GM19372 (cell line): Measurements from ENCODE around the gene SERPINF2.
"Not testable (repeated sequence)": the region's sequence is repeated elsewhere in the genome, so short reads cannot be mapped to it uniquely, and the experiment has no call there.

Experiments used
- ATAC-seq: cut with Tn5 transposase; IDR thresholded peaks from one replicate; pipeline ENCODE4 v1.9.1; 2021; ENCODE audit warnings: mild to moderate bottlenecking, low read depth, moderate library complexity; ENCODE audit not compliant: unreplicated experiment

Gene SERPINF2

DNA sequence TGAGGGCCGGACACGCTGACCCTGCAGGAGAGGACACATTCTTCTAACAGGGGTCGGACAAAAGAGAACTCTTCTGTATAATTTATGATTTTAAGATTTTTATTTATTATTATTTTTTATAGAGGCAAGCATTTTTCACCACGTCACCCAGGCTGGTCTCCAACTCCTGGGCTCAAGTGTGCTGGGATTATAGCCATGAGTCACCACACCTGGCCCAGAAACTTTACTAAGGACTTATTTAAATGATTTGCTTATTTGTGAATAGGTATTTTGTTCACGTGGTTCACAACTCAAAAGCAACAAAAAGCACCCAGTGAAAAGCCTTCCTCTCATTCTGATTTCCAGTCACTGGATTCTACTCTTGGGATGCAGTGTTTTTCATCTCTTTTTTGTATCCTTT, 16.9 kb downstream of the SERPINF2 start:
- no peak for ATAC-seq

- ATAC-seq, result no peak
These were observed 19.7 kb downstream of the SERPINF2 start for GRCh38 chr17:1762233-1762900.

- no peak for ATAC-seq
These were observed 20.5 kb downstream of the SERPINF2 start for GRCh38 chr17:1762901-1763898.

GRCh38 chr17:1764284-1764683, 21.6 kb downstream of the SERPINF2 start:
- no peak for ATAC-seq

DNA sequence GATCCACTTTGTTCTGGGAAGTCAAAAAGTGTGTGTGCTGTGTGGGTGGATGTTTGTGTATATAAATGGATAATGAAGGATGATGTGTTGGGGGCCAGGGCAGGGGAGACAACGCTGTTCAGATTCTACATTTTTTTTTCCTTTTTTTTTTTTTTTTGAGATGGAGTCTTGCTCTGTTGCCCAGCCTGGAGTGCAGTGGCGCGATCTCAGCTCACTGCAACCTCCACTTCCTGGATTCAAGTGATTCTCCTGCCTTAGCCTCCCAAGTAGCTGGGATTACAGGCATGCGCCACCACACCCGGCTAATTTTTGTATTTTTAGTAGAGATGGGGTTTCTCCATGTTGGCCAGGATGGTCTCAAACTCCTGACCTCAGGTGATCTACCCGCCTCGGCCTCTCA, 22.0 kb downstream of the SERPINF2 start:
- ATAC-seq, result not testable (repeated sequence)

GRCh38 chr17:1765576-1765975, 22.9 kb downstream of the SERPINF2 start:
- ATAC-seq, result no peak

DNA sequence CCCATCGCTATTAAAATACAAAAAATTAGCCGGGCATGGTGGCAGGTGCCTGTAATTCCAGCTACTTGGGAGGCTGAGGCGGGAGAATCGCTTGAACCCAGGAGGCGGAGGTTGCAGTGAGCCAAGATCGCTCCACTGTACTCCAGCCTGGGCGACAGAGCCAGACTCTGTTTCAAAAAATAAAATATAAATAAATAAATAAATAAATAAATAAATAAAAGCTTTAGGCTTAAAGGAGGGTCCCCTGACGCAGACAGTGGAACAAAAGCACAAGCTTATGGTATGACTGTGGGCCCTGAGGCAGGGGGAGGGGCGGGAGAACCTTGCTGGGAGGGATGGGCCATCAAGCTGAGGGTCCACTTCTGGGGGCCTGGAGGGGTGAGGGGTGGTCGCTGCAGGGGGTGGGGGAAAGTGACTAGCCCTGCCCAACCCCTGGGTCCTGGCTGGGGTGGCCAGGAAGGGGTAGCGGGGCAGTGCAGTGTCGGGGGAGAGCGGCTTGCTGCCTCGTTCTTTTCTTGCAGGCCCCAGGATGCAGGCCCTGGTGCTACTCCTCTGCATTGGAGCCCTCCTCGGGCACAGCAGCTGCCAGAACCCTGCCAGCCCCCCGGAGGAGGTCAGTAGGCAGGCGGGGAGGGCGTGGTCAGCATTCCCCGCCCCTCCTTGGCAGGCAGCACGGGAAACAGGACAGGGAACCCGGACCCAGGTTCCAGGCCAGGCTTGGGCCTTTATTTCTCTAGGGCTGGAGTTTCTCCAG, 23.9 kb downstream of the SERPINF2 start:
- ATAC-seq, result no peak

DNA sequence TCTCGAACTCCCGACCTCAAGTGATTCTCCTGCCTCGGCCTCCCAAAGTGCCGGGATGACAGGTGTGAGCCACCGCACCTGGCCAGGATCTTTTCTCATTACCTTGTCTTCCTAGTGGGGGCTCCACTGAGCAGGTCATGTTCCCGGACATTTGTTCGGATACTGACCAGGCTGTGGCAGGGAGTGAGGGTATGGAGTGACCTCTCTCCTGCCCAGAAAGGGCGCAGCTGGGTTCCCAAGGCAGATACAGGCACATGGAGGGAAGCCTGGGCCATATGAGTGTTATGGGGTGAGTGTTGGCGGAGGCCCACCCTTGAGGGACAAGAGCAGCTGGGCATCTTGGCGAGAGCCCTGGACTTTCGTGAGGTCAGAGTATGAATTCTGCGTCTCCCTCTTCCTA, 24.7 kb downstream of the SERPINF2 start:
- ATAC-seq, result no peak

GRCh38 chr17:1769822-1770477, 27.3 kb downstream of the SERPINF2 start:
- ATAC-seq, result no peak

GRCh38 chr17:1773000-1773695, 30.5 kb downstream of the SERPINF2 start:
- ATAC-seq, result not testable (repeated sequence)

DNA sequence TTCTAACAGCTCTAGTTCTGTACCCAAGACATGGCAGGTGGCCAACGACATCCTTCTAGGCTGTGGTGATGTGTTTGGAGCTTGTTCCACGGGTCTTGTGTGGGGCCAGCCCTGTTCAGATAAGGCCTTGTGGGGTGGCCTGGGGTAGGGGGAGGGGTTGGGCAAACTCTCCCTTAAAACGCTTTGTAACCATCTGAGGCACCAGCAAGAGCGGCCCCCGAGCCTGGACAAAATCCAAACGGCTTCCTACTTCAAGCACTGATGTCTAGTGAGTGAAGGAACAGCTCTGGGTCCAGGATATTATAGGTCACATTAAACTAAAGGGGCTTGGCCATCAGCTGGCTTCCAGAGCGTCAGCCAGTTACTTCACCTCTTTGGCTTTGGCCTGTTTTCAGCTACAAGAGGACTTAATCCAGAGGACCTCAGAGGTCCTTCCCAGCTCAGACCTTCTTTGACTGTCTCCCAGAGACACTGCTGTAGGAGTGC, 31.1 kb downstream of the SERPINF2 start:
- no peak for ATAC-seq

- ATAC-seq, result no peak
These were observed 31.9 kb downstream of the SERPINF2 start for GRCh38 chr17:1774390-1775176.

GRCh38 chr17:1776328-1776727, 33.7 kb downstream of the SERPINF2 start:
- no peak for ATAC-seq

DNA sequence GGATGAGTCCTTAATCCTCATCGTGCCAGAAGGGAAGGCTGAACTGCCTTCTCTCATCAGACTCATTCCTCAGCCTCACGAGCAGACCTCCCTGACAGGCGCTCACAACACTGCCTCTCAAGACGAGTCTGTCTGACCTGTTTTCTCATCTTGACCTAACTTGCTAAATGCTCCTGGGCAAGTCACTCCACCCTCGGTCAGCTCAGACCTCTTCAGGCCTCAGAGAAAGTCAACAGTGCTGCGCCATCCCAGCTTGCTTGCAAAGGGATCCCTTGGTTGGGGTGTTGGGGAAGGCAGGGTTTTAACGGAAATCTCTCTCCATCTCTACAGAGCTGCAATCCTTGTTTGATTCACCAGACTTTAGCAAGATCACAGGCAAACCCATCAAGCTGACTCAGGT, 34.2 kb downstream of the SERPINF2 start:
- no peak for ATAC-seq

DNA sequence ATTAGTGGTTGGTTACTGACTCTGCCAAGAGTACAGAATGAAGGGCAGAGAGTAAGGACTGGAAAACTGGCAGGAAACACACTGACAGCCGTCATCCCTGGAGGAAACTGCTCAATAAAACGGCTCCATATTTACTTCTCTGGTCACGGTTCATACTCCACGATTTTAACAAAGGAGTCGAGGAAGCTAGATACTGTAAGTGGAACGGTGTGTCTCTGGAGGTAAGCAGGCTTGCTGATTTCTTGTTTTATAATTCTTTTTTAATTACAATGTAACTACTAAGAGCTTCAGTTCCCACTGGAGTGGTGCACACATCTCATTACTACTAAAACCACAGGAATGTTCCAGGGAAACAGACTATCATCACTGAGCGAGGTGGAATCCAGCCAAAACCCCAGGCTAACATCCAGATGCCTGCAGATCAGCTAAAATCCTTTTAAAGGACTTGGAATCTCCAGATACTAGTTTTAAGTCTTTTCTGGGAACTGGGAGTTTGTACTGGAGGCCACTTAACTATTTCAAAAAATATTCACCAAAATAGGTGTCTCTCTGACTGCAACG, 37.0 kb downstream of the SERPINF2 start:
- no peak for ATAC-seq

DNA sequence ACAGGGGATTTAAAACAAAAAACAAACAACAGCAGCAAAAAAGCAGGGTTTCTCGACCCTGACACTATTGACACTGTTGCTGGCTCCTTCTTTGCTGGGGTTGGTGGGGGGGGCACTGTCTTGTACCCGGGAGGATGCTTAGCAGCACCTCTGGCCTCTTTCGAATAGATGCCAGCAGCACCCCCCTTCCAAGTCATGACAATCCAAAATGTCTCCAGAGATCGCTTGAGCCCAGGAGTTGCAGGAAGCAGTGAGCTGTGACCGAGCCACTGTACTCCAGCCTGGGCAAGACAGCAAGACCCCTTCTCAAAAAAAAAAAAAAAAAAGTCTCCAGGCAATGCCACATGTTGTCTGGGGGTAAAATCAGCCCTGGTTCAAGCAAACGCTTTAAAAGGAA, 39.5 kb downstream of the SERPINF2 start:
- no peak for ATAC-seq

DNA sequence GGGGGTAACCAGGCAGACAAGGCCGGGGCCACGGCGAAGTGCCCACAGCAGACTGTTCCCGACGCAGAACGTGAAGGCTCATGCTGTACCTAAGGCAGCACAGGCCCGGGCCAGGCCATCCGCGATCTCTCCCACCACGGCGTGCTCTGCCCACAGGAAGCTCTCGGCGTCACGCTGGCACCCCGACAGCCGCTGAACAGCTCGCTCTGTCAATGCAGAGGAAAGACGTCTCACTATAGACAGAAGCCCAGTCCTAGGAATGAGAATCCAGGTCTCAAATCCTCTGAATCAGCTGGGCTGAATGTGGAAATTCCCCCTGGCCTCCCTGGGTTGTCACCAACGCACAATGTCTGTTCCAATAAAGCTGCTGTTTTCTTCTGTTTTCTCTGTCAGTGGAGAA, 40.6 kb downstream of the SERPINF2 start:
- no peak for ATAC-seq

DNA sequence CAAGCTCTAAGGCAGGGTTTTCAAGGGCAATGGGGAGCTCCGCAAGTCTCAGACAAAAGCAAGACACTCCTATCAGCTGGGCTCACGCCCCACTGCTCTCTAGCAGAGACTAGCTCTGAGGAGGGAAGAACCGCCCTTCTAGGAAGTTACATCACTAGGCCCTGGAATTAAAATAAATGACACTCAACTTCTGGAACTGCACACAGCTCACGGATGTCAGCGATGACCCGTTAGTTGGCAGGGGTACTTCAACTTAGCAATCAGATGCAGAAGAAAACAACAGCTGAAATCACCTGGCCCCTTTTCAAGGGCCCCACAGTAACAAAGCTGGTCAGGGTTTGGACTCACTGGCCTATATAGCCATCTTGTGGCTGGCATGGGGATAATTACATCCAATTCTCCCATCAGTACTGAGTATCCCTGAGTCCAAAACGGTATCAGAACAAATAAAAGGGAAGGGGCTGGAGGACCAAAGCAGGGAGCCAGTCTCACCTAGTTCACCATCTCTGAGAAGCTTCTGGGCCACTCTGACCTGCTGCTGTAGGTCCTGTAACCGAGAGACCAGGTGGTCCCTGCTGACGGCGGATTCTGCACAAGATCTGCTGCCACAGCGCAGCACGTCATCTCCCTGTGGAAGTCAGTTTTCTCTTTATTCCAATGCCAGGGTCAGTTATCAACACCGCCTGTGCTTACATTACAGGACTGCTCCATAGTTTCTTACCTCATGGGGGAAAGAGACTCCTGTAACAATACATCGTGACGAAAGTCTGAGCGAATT, 41.4 kb downstream of the SERPINF2 start:
- no peak for ATAC-seq
